ENCODE results near the gene S100A14. TPM values are rescaled to one million over a fixed set of nuclear protein-coding genes. Genes with fewer than 3 reads are reported as not detected.
"Not testable (repeated sequence)": the region's sequence is repeated elsewhere in the genome, so short reads cannot be mapped to it uniquely, and the experiment has no call there.

Gene S100A14
- total RNA-seq, 2 experiments from 2014 or later, result not detected

DNA sequence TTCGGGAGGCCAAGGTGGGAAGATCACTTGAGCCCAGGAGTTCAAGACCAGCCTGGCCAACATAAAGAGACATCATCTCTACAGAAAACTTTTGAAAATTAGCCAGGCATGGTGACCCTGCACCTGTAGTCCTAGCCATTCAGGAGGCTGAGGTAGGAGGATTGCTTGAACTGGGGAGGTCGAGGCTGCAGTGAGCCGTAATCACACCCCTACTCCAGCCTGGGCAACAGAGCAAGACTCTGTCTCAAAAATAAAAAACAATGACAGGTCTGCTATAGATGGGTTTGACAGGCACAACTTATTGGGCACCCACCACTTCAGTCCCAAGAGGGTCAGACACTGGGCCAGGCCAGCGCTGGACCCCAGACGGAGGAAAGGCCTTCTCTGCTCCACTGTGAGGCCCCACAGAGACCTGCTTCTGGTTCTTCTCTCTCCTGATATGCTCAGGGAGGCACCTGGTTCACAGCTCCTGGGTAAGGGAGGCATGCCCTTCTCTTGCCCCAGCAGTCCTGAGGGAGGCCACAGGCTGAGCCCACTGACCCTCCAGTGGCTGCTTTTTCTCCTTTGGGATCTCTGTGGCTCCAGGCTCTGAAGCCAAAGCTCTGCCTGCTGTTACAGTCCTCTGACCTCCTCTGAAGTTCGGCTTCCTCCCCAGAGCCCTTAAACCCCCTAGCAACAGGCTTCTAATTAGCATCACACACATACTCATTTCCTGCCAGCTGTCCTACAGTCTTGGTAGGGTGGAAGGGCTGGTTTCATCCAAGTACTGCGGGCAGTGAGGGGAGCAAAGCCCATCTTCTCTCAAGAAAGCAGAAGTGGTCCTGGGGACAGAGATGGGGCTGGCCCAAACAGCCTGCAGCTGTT lies 17.6 kb downstream of the S100A14 start:
- H3K4me1 Mint-ChIP-seq (ENCODE audit: low read depth), result peaks cover 16% of the 10 kb centered on the region
- H3K9me3 Mint-ChIP-seq, result no peaks in the 10 kb centered on the region
- no peak overlapping the region for H3K4me3 Mint-ChIP-seq
- no peaks in the 10 kb centered on the region for H3K27me3 Mint-ChIP-seq (ENCODE audit: low read depth)
- no peak overlapping the region for H3K27ac Mint-ChIP-seq
- intact Hi-C loops (cut with micrococcal nuclease), result no loop called here
- CTCF ChIA-PET, result interaction anchor here (0.6 to 0.7 kb wide), 2 partner anchors 65 to 100 kb away, joined by 5 to 7 read pairs; no protein-coding TSS in a partner anchor
- no peaks in the 10 kb centered on the region for H3K36me3 Mint-ChIP-seq (ENCODE audit: low read depth)
- peak; percentile 31 for DNase-seq

GRCh38 chr1:153597206-153597605 lies 18.9 kb downstream of the S100A14 start:
- H3K27me3 Mint-ChIP-seq (ENCODE audit: low read depth), result no peaks in the 10 kb centered on the region
- peak; percentile 28 for DNase-seq
- no peak overlapping the region for H3K4me3 Mint-ChIP-seq
- peaks cover 13% of the 10 kb centered on the region for H3K4me1 Mint-ChIP-seq (ENCODE audit: low read depth)
- H3K36me3 Mint-ChIP-seq (ENCODE audit: low read depth), result no peaks in the 10 kb centered on the region
- no peak overlapping the region for H3K27ac Mint-ChIP-seq
- CTCF ChIA-PET, result no interaction called here
- intact Hi-C loops (cut with micrococcal nuclease), result no loop called here
- no peaks in the 10 kb centered on the region for H3K9me3 Mint-ChIP-seq

GRCh38 chr1:153592748-153593147 lies 23.4 kb downstream of the S100A14 start:
- no peak for DNase-seq
- Mint-ChIP-seq H3K27me3 (ENCODE audit: low read depth) (no peaks in the 10 kb centered on the region), H3K9me3 (no peaks in the 10 kb centered on the region), H3K4me1 (ENCODE audit: low read depth) (peaks cover 6% of the 10 kb centered on the region), H3K27ac (no peak overlapping the region), H3K36me3 (ENCODE audit: low read depth) (no peaks in the 10 kb centered on the region), H3K4me3 (no peak overlapping the region)
- intact Hi-C loops (cut with micrococcal nuclease), result no loop called here
- CTCF ChIA-PET, result interaction anchor here (1.2 to 1.4 kb wide), 2 partner anchors 20 to 82 kb away, joined by 4 to 5 read pairs; no protein-coding TSS in a partner anchor

GRCh38 chr1:153588482-153588881 lies 27.6 kb downstream of the S100A14 start:
- Mint-ChIP-seq H3K27me3 (ENCODE audit: low read depth) (peaks cover 5% of the 10 kb centered on the region), H3K4me1 (ENCODE audit: low read depth) (no peaks in the 10 kb centered on the region), H3K9me3 (no peaks in the 10 kb centered on the region), H3K4me3 (no peak overlapping the region), H3K36me3 (ENCODE audit: low read depth) (no peaks in the 10 kb centered on the region), H3K27ac (no peak overlapping the region)
- intact Hi-C loops (cut with micrococcal nuclease), result no loop called here
- DNase-seq, result no peak
- CTCF ChIA-PET, result interaction anchor here (0.7 kb wide), 1 partner anchor 81 kb away, joined by 6 read pairs; no protein-coding TSS in a partner anchor

- DNase-seq; H3K27me3 Mint-ChIP-seq (ENCODE audit: low read depth); H3K36me3 Mint-ChIP-seq (ENCODE audit: low read depth); H3K27ac Mint-ChIP-seq; H3K4me3 Mint-ChIP-seq; H3K9me3 Mint-ChIP-seq; intact Hi-C loops (cut with micrococcal nuclease); H3K4me1 Mint-ChIP-seq (ENCODE audit: low read depth): not testable (repeated sequence)
- CTCF ChIA-PET, result interaction anchor here (0.7 kb wide), 1 partner anchor 80 kb away, joined by 6 read pairs; no protein-coding TSS in a partner anchor
Observed at GRCh38 chr1:153588033-153588432, 28.1 kb downstream of the S100A14 start.

- Mint-ChIP-seq H3K4me3 (no peak overlapping the region), H3K27me3 (ENCODE audit: low read depth) (peaks cover 5% of the 10 kb centered on the region), H3K27ac (no peak overlapping the region), H3K36me3 (ENCODE audit: low read depth) (no peaks in the 10 kb centered on the region), H3K9me3 (no peaks in the 10 kb centered on the region), H3K4me1 (ENCODE audit: low read depth) (no peaks in the 10 kb centered on the region)
- CTCF ChIA-PET, result interaction anchor here (1.9 kb wide), 1 partner anchor 19 kb away, joined by 4 read pairs; no protein-coding TSS in a partner anchor
- intact Hi-C loops (cut with micrococcal nuclease), result no loop called here
- DNase-seq, result no peak
Observed at GRCh38 chr1:153587314-153587713, 28.8 kb downstream of the S100A14 start.

GRCh38 chr1:153586347-153586746 lies 29.8 kb downstream of the S100A14 start:
- DNase-seq, result no peak
- no peak overlapping the region for H3K27ac Mint-ChIP-seq
- no peak overlapping the region for H3K4me3 Mint-ChIP-seq
- no peaks in the 10 kb centered on the region for H3K36me3 Mint-ChIP-seq (ENCODE audit: low read depth)
- no peaks in the 10 kb centered on the region for H3K9me3 Mint-ChIP-seq
- CTCF ChIA-PET, result interaction anchor here (1.8 to 1.9 kb wide), 2 partner anchors 14 to 18 kb away, joined by 4 to 6 read pairs; no protein-coding TSS in a partner anchor
- H3K27me3 Mint-ChIP-seq (ENCODE audit: low read depth), result peaks cover 5% of the 10 kb centered on the region
- intact Hi-C loops (cut with micrococcal nuclease), result no loop called here
- H3K4me1 Mint-ChIP-seq (ENCODE audit: low read depth), result no peaks in the 10 kb centered on the region

DNA sequence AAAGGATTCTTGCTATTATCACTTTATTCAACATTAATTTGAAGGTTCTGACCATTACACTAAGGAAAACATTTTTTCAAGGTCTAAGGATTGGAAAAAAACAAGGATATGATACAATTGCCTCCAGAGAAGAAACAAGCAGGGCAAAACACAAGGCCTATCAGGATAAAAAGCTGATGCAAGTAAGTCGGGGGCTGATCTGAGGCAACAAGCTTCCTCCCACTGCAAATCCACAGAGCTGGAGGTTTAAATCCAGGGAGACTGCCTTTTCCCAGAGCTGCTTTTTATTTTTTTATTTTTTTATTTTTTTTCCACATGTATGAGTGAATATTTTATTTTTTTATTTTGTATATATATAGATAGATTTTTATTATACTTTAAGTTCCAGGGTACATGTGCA lies 31.1 kb downstream of the S100A14 start:
- no peaks in the 10 kb centered on the region for H3K36me3 Mint-ChIP-seq (ENCODE audit: low read depth)
- CTCF ChIA-PET, result interaction anchor here (0.7 to 1.8 kb wide), 2 partner anchors 12 to 108 kb away, joined by 3 to 6 read pairs; no protein-coding TSS in a partner anchor
- H3K9me3 Mint-ChIP-seq, result no peaks in the 10 kb centered on the region
- intact Hi-C loops (cut with micrococcal nuclease), result no loop called here
- H3K27me3 Mint-ChIP-seq (ENCODE audit: low read depth), result peaks cover 5% of the 10 kb centered on the region
- no peak overlapping the region for H3K4me3 Mint-ChIP-seq
- H3K27ac Mint-ChIP-seq, result no peak overlapping the region
- no peaks in the 10 kb centered on the region for H3K4me1 Mint-ChIP-seq (ENCODE audit: low read depth)
- DNase-seq, result no peak

GRCh38 chr1:153583976-153584375 lies 32.1 kb downstream of the S100A14 start:
- CTCF ChIA-PET, result no interaction called here
- no peak overlapping the region for H3K27ac Mint-ChIP-seq
- no peak for DNase-seq
- H3K27me3 Mint-ChIP-seq (ENCODE audit: low read depth), result peaks cover 5% of the 10 kb centered on the region
- no peaks in the 10 kb centered on the region for H3K4me1 Mint-ChIP-seq (ENCODE audit: low read depth)
- H3K36me3 Mint-ChIP-seq (ENCODE audit: low read depth), result no peaks in the 10 kb centered on the region
- intact Hi-C loops (cut with micrococcal nuclease), result no loop called here
- no peak overlapping the region for H3K4me3 Mint-ChIP-seq
- H3K9me3 Mint-ChIP-seq, result no peaks in the 10 kb centered on the region

DNA sequence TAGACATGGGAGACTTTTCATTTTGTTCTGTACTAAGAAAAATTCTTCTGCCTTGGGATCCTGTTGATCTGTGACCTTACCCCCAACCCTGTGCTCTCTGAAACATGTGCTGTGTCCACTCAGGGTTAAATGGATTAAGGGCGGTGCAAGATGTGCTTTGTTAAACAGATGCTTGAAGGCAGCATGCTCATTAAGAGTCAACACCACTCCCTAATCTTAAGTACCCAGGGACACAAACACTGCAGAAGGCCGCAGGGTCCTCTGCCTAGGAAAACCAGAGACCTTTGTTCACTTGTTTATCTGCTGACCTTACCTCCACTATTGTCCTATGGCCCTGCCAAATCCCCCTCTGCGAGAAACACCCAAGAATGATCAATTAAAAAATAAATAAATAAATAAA lies 32.6 kb downstream of the S100A14 start:
- H3K9me3 Mint-ChIP-seq; H3K36me3 Mint-ChIP-seq (ENCODE audit: low read depth); H3K4me3 Mint-ChIP-seq; intact Hi-C loops (cut with micrococcal nuclease); H3K4me1 Mint-ChIP-seq (ENCODE audit: low read depth); CTCF ChIA-PET; H3K27ac Mint-ChIP-seq; DNase-seq; H3K27me3 Mint-ChIP-seq (ENCODE audit: low read depth): not testable (repeated sequence)

GRCh38 chr1:153582836-153583235 lies 33.3 kb downstream of the S100A14 start:
- DNase-seq; intact Hi-C loops (cut with micrococcal nuclease); H3K4me3 Mint-ChIP-seq; CTCF ChIA-PET; H3K9me3 Mint-ChIP-seq; H3K36me3 Mint-ChIP-seq (ENCODE audit: low read depth); H3K27ac Mint-ChIP-seq; H3K4me1 Mint-ChIP-seq (ENCODE audit: low read depth); H3K27me3 Mint-ChIP-seq (ENCODE audit: low read depth): not testable (repeated sequence)

GRCh38 chr1:153578936-153579335 lies 37.2 kb downstream of the S100A14 start:
- intact Hi-C loops (cut with micrococcal nuclease), result no loop called here
- CTCF ChIA-PET, result no interaction called here
- Mint-ChIP-seq H3K27me3 (ENCODE audit: low read depth) (peaks cover 7% of the 10 kb centered on the region), H3K36me3 (ENCODE audit: low read depth) (no peaks in the 10 kb centered on the region), H3K4me3 (no peak overlapping the region), H3K27ac (no peak overlapping the region), H3K4me1 (ENCODE audit: low read depth) (no peaks in the 10 kb centered on the region), H3K9me3 (no peaks in the 10 kb centered on the region)
- DNase-seq, result no peak

DNA sequence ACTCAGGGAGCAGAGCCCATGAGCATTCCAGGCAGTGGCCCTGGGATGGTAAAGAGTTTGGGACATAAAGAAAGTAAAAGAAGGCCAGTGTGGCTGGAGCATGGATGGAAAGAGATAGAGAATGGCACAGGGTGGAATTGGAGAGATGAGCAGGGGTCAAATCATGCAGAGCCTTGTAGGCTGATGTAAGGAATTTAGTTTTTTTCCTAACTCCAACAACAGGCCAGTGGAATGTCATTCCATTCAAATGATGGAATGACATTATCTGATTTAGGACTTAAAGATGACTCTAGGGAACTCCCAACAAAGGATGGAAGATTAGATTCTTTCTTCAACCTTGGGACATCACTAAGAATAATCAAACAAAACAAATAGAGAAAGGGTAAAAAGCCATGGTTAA lies 37.6 kb downstream of the S100A14 start:
- H3K9me3 Mint-ChIP-seq, result no peaks in the 10 kb centered on the region
- H3K4me1 Mint-ChIP-seq (ENCODE audit: low read depth), result peaks cover under 1% of the 10 kb centered on the region
- peaks cover 7% of the 10 kb centered on the region for H3K27me3 Mint-ChIP-seq (ENCODE audit: low read depth)
- H3K36me3 Mint-ChIP-seq (ENCODE audit: low read depth), result no peaks in the 10 kb centered on the region
- no peak overlapping the region for H3K27ac Mint-ChIP-seq
- intact Hi-C loops (cut with micrococcal nuclease), result no loop called here
- CTCF ChIA-PET, result interaction anchor here (1.8 kb wide), 1 partner anchor 68 kb away, joined by 6 read pairs; no protein-coding TSS in a partner anchor
- DNase-seq, result no peak
- H3K4me3 Mint-ChIP-seq, result no peak overlapping the region
